Esophagus muscularis mucosa (tissue), 4 donors: ENCODE measurements around the gene LARGE1. TPM values are rescaled to one million over a fixed set of nuclear protein-coding genes. Genes with fewer than 3 reads are reported as not detected.

Source experiments
- DNase-seq: peaks from one replicate; pipeline ENCODE4 v3.0.0-alpha.2; 2017; ENCODE audit errors: extremely low spot score
- H3K27ac ChIP-seq, 4 donors: fragments of 200-600 bp; sonication (generic); replicated peaks in 1 of 4; 1 replicate in 3 of 4; 2 replicates in 1 of 4; pipeline ENCODE4 v1.5.1; 2016 to 2019; ENCODE audit warnings: mild to moderate bottlenecking in 1 of 4
- H3K27me3 ChIP-seq, 4 donors: fragments of 200-600 bp; sonication (generic); one replicate each; pipeline versions ENCODE4 v1.5.1 to v1.6.0; 2016 to 2019
- H3K36me3 ChIP-seq, 4 donors: fragments of 200-600 bp; sonication (generic); one replicate each; pipeline ENCODE4 v1.5.1; 2016 to 2019
- H3K4me1 ChIP-seq, 4 donors: fragments of 200-600 bp; sonication (generic); one replicate each; pipeline ENCODE4 v1.5.1; 2016 to 2019
- H3K4me3 ChIP-seq, 4 donors: fragments of 200-600 bp; sonication (generic); 1 replicate in 2 of 4; 2 replicates in 2 of 4; pipeline ENCODE4 v1.5.1; 2016 to 2019; ENCODE audit warnings: mild to moderate bottlenecking in 4 of 4, moderate library complexity in 1 of 4
- H3K9me3 ChIP-seq, 4 donors: fragments of 200-600 bp; sonication (generic); 1 replicate in 3 of 4; 2 replicates in 1 of 4; pipeline ENCODE4 v1.5.1; 2016 to 2019
- CTCF ChIP-seq, 3 experiments: fragments of 200-600 bp in 2 of 3; fragments of 450-650 bp in 1 of 3; sonication (generic) in 2 of 3; IDR thresholded peaks; one replicate each; pipeline ENCODE4 v1.5.1; 2017 to 2019; ENCODE audit warnings: antibody characterized with exemption in 3 of 3, mild to moderate bottlenecking in 2 of 3, moderate library complexity in 1 of 3
- EP300 ChIP-seq: sonication (generic); formaldehyde crosslinking; IDR thresholded peaks from one replicate; pipeline ENCODE4 v1.6.1; 2017; ENCODE audit warnings: antibody characterized with exemption
- POLR2A ChIP-seq: fragments of 450-650 bp; IDR thresholded peaks from one replicate; pipeline ENCODE4 v1.6.1; 2017; ENCODE audit warnings: antibody characterized with exemption, moderate library complexity, mild to moderate bottlenecking, low read depth
- POLR2AphosphoS5 ChIP-seq, 2 donors: sonication (generic); formaldehyde crosslinking; IDR thresholded peaks; one replicate each; pipeline ENCODE4 v1.6.1; 2017; ENCODE audit warnings: antibody characterized with exemption in 2 of 2
- WGBS: methylation state at CpG from one replicate; pipeline ENCODE4 v1.1.5; 2018; 5-methylcytosine and 5-hydroxymethylcytosine counted together
- intact Hi-C: fragments of 100-400 bp; cut with DNase I; formaldehyde crosslinking; loops from one replicate; pipeline ENCODE4 v1.15.1; 2023
- total RNA-seq, 4 donors: library from RNA; depleted of rRNA; stranded (reverse); fragments of >200 nt; gene quantifications; one replicate each; pipeline versions ENCODE4 v1.1.0 to v1.2.1, GENCODE V29; 2016

The LARGE1 gene
- total RNA-seq, 4 donors from 2014 or later: 29.9 to 48.4 (median 32.4) TPM

GRCh38 chr22:33921525-33922348 is 1.5 kb upstream of the LARGE1 start:
- WGBS: 0% methylated on average over 34 of the region's 52 CpGs
- intact Hi-C loops: loop anchor here (10.0 kb wide), 1 partner anchor 197 kb away; no protein-coding TSS in a partner anchor
- Histone ChIP-seq H3K36me3 (no peaks in the 10 kb centered on the region), H3K4me3 (peak overlapping the region; percentile 70 to 95 (median 85)), H3K4me1 (peaks cover 23 to 53% (median 42%) of the 10 kb centered on the region in 4 donors), H3K27me3 (no peaks in the 10 kb centered on the region), H3K9me3 (no peaks in the 10 kb centered on the region), H3K27ac (peak overlapping the region; percentile 88 to 92 (median 90))
- peak; percentile 92 for DNase-seq
- no peak for TF ChIP-seq CTCF (IDR thresholded peaks at IDR 0.05)
- TF ChIP-seq POLR2AphosphoS5 (IDR thresholded peaks at IDR 0.05): peak; percentile 14 to 16
- TF ChIP-seq POLR2A: no peak

DNA sequence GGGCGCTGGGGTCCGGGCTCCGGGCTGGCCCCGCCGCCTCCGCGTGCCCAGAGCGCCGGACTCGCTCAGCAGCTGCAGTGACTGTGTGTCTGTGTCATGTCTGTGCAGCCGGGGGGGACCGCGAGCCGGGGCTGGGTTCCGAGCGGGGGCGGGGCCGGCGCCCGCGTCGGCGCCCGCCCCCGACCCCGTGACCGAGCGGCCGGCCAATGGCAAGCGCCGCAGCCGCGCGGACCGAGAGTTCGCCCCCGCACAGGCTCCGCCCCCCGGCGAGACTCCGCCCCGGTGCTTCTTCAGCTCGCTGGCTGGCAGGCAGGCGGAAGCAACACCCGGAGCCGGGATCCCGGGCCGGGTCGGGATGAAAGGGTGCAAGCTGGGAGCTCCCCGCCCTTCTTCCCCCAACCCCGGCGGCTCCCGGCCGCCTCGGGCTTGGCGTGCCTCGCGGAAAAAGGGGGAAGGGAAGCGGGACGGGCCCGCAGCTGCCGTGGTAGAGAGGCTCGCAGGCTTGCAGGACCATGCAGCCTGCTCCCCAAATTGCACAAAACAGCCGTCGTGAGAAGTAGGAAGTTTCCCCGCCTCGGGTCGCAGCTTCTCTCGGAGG is 750 bp upstream of the LARGE1 start:
- Histone ChIP-seq H3K4me3 (peak overlapping the region; percentile 70 to 95 (median 85)), H3K9me3 (no peaks in the 10 kb centered on the region), H3K36me3 (no peaks in the 10 kb centered on the region), H3K4me1 (peaks cover 25 to 53% (median 42%) of the 10 kb centered on the region in 4 donors), H3K27ac (peak overlapping the region; percentile 88 to 92 (median 90)), H3K27me3 (no peaks in the 10 kb centered on the region)
- intact Hi-C loops: loop anchor here (10.0 kb wide), 1 partner anchor 196 kb away; no protein-coding TSS in a partner anchor
- peak; percentile 87 to 92 for TF ChIP-seq POLR2AphosphoS5 (IDR thresholded peaks at IDR 0.05)
- no peak for TF ChIP-seq CTCF (IDR thresholded peaks at IDR 0.05)
- DNase-seq: peak; percentile 99
- 0% methylated on average over 1 of the region's 69 CpGs for WGBS

DNA sequence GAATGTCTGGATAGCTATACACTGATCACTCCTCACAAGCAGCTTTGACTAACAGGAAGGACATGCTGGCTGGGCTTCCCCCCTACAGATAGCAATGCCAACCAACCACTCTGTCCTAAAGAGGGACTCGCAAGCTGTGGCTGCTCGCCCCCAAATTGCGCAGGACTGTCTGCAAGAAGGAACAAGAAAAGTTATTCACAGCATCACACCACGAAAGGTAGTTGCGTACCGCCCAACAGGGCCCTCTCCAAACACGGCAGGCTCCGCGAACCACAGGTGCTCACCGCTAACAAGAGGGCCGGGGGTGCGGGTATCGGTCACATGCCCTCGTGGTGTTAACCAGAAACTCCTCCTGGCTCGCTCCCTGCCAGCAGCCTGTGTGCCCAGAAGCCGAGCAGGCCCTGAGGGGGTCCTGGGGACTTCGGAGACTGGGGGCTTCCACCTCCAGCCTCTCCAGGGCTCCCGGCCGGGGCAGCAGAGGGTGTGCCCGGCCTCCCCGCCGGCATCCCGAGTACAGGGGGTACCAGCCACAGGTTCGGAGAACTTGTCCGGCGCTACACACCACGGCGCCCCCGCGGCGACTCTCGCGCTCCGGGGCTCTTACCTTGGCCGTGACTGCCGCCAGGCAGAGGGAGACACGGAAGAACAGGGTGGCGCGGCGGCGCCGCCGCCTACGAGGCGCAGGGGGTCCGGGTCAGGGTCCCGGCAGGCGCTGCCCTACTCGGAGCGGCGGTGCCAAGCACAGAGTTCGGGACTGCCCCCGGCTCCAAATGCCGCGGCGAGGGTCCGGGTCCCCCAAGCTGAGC is 682 bp downstream of the LARGE1 start:
- Histone ChIP-seq H3K4me3 (peak overlapping the region; percentile 70 to 95 (median 85)), H3K36me3 (no peaks in the 10 kb centered on the region), H3K27me3 (no peaks in the 10 kb centered on the region), H3K9me3 (no peaks in the 10 kb centered on the region), H3K4me1 (peaks cover 32 to 54% (median 44%) of the 10 kb centered on the region in 4 donors), H3K27ac (peak overlapping the region; percentile 80 to 91 (median 85))
- 4% methylated on average over 13 of the region's 57 CpGs for whole genome bisulfite sequencing
- peak; percentile 92 for DNase-seq
- TF ChIP-seq CTCF (IDR thresholded peaks at IDR 0.05) (no peak), POLR2A (no peak), POLR2AphosphoS5 (IDR thresholded peaks at IDR 0.05) (no peak), EP300 (no peak)
- intact Hi-C loops: loop anchor here (5.0 to 10.0 kb wide), 3 partner anchors 97 to 402 kb away; no protein-coding TSS in a partner anchor

GRCh38 chr22:33918676-33919365 is 1.5 kb downstream of the LARGE1 start:
- no peaks in the 10 kb centered on the region for H3K36me3 ChIP-seq
- H3K4me3 ChIP-seq: peak overlapping the region; percentile 70 to 95 (median 85)
- H3K4me1 ChIP-seq: peaks cover 32 to 52% (median 41%) of the 10 kb centered on the region in 4 donors
- H3K9me3 ChIP-seq: no peaks in the 10 kb centered on the region
- intact Hi-C loops: loop anchor here (5.0 kb wide), 2 partner anchors 97 to 402 kb away; no protein-coding TSS in a partner anchor
- 60% methylated on average over 10 of the region's 10 CpGs for WGBS
- H3K27me3 ChIP-seq: no peaks in the 10 kb centered on the region
- peak overlapping the region in 2 of 4 donors; percentile 80 to 91 for H3K27ac ChIP-seq
- TF ChIP-seq CTCF (IDR thresholded peaks at IDR 0.05): no peak
- TF ChIP-seq POLR2AphosphoS5 (IDR thresholded peaks at IDR 0.05): no peak
- DNase-seq: no peak
